A549 (cell line): Measurements from ENCODE around the gene SNRPD3.

ENCODE experiments used
- CEBPB ChIP-seq, 2 experiments: fragments of >200 bp in 1 of 2; sonication (Bioruptor Twin) in 1 of 2; formaldehyde crosslinking in 1 of 2; IDR thresholded peaks; 2 replicates each; pipeline ENCODE4 v1.6.1; 2012 to 2016
- HDAC2 ChIP-seq: fragments of 200-600 bp; sonication (generic); IDR thresholded peaks from 2 replicates; pipeline ENCODE4 v1.6.1; 2016

GRCh38 chr22:24584871-24585411, 29.1 kb downstream of the SNRPD3 start:
- no peak for TF ChIP-seq HDAC2
- no peak for TF ChIP-seq CEBPB (IDR thresholded peaks at IDR 0.05)
